Progenitor cell of endocrine pancreas (in vitro differentiated cells): ENCODE measurements around the gene DLL1. TPM values are rescaled to one million over a fixed set of nuclear protein-coding genes. Genes with fewer than 3 reads are reported as not detected.
A peak's percentile ranks its signal among the peaks of the same experiment; 100 is the strongest.
"Not testable (repeated sequence)": the region's sequence is repeated elsewhere in the genome, so short reads cannot be mapped to it uniquely, and the experiment has no call there.

Experiments
- DNase-seq: peaks from one replicate; pipeline ENCODE4 v3.0.0; 2021; ENCODE audit warnings: low spot score; ENCODE audit not compliant: unreplicated experiment
- H3K27ac Mint-ChIP-seq: 2 replicates; pipeline ENCODE4 v1.8.0; 2021; ENCODE audit warnings: mild to moderate bottlenecking, moderate library complexity, mixed read lengths
- H3K27me3 Mint-ChIP-seq: 2 replicates; pipeline ENCODE4 v1.8.0; 2021; ENCODE audit warnings: mixed read lengths
- H3K36me3 Mint-ChIP-seq: 2 replicates; pipeline ENCODE4 v1.8.0; 2022; ENCODE audit warnings: mixed read lengths; ENCODE audit not compliant: insufficient read depth
- H3K4me1 Mint-ChIP-seq: 2 replicates; pipeline ENCODE4 v1.8.0; 2021; ENCODE audit warnings: low read depth, mixed read lengths
- H3K4me3 Mint-ChIP-seq: 2 replicates; pipeline ENCODE4 v1.8.0; 2021; ENCODE audit warnings: low read depth, mild to moderate bottlenecking, moderate library complexity, mixed read lengths
- H3K9me3 Mint-ChIP-seq: 2 replicates; pipeline ENCODE4 v1.8.0; 2021; ENCODE audit warnings: low read depth, mixed read lengths
- long read RNA-seq: library from polyadenylated mRNA; unstranded; transcript quantifications from one replicate; pipeline ENCODE4 v2.0.0, GENCODE V29; 2020
- total RNA-seq: library from RNA; stranded (reverse); gene quantifications from 2 replicates; pipeline ENCODE4 v1.2.1, GENCODE V29; 2021
- TF ChIP-seq, protein P1 (sequence below): fragments of 200-600 bp; sonication (generic); IDR thresholded peaks from one replicate; pipeline ENCODE4 v1.5.0; 2021; ENCODE audit warnings: antibody characterized with exemption, mild to moderate bottlenecking; ENCODE audit not compliant: unreplicated experiment

The DLL1 gene, protein sequence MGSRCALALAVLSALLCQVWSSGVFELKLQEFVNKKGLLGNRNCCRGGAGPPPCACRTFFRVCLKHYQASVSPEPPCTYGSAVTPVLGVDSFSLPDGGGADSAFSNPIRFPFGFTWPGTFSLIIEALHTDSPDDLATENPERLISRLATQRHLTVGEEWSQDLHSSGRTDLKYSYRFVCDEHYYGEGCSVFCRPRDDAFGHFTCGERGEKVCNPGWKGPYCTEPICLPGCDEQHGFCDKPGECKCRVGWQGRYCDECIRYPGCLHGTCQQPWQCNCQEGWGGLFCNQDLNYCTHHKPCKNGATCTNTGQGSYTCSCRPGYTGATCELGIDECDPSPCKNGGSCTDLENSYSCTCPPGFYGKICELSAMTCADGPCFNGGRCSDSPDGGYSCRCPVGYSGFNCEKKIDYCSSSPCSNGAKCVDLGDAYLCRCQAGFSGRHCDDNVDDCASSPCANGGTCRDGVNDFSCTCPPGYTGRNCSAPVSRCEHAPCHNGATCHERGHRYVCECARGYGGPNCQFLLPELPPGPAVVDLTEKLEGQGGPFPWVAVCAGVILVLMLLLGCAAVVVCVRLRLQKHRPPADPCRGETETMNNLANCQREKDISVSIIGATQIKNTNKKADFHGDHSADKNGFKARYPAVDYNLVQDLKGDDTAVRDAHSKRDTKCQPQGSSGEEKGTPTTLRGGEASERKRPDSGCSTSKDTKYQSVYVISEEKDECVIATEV
- total RNA-seq, result 75.3 and 79.1 TPM in 2 replicates
- long read RNA-seq, transcript DLL1-201 (11 exons, 3,174 nt), result major isoform, 12 of 45 reads
- long read RNA-seq, partial matches to known transcripts, result 24 of 45 reads
- long read RNA-seq, other reads (novel, unspliced or antisense), result 9 of 45 reads

DNA sequence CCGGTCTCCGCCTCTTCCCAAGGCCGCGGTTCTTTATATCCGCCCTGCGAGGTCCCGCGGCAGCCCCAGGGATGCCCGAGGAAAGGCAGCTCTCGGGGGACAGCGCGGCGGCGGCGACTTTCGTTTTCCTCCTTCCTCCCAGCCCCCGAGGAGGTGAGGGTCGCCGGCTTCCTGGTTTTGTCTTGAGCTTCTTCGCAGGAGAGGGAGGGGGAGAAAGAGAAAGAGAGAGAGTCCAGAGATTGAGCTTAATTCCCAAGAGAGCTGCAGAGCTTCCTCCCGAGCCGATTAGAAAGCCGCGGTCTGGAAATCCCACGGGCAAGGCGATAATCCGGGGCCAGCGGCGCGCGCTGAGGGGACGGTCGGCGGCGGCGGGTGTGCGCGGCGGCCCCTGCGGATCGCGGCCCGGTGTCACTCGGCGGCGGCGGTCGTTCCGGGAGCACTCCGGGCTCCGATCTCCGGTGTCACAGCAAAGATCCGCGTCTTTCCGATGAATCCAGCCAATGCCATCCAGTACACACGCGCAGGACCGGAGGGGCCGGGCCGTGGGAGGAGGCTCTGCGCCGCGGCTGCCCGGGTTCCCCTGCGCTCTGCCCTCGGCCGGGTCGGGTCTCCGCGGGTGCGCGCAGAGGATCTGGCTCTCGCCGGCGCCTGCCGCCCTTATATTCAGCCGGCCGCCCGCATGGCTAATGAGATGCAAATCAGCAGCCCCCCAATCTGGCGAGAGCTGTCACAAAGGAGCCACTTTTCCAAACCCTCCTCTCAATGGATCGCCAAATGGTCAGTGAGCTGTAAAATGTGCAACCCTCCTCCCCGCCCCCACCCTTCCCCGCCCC is at the start of gene DLL1:
DLL1 (minus strand) TSS at position 783 of the 833 bp plus-strand sequence. CDS start 939 bp downstream, outside the sequence.
- TF ChIP-seq, protein P1, sequence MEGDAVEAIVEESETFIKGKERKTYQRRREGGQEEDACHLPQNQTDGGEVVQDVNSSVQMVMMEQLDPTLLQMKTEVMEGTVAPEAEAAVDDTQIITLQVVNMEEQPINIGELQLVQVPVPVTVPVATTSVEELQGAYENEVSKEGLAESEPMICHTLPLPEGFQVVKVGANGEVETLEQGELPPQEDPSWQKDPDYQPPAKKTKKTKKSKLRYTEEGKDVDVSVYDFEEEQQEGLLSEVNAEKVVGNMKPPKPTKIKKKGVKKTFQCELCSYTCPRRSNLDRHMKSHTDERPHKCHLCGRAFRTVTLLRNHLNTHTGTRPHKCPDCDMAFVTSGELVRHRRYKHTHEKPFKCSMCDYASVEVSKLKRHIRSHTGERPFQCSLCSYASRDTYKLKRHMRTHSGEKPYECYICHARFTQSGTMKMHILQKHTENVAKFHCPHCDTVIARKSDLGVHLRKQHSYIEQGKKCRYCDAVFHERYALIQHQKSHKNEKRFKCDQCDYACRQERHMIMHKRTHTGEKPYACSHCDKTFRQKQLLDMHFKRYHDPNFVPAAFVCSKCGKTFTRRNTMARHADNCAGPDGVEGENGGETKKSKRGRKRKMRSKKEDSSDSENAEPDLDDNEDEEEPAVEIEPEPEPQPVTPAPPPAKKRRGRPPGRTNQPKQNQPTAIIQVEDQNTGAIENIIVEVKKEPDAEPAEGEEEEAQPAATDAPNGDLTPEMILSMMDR, result no peak
- DNase-seq, result peak; percentile 84
- H3K27ac Mint-ChIP-seq, result peak within 1 kb of the TSS; percentile 97
- peaks cover 45% of the 10 kb centered on the region for H3K27me3 Mint-ChIP-seq
- H3K9me3 Mint-ChIP-seq, result no peaks in the 10 kb centered on the region
- peaks cover 18% of the 10 kb centered on the region for H3K36me3 Mint-ChIP-seq
- H3K4me3 Mint-ChIP-seq, result peak within 1 kb of the TSS; percentile 85
- H3K4me1 Mint-ChIP-seq, result peaks cover 52% of the 10 kb centered on the region

DNA sequence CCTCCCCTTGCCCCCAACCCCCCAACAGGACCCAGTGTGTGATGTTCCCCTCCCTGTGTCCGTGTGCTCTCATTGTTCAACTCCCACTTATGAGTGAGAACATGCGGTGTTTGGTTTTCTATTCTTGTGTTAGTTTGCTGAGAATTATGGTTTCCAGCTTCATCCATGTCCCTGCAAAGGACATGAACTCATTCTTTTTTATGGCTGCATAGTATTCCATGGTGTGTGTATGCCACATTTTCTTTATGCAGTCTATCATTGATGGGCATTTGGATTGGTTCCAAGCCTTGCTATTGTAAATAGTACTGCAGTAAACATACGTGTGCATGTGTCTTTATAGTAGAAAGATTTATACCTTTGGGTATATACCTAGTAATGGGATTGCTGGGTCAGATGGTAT is 44.3 kb upstream of the DLL1 start:
- not testable (repeated sequence) for H3K9me3 Mint-ChIP-seq, H3K4me3 Mint-ChIP-seq, H3K27ac Mint-ChIP-seq, H3K27me3 Mint-ChIP-seq, DNase-seq
- Mint-ChIP-seq H3K4me1 (peaks cover 17% of the 10 kb centered on the region), H3K36me3 (peaks cover 50% of the 10 kb centered on the region)

DNA sequence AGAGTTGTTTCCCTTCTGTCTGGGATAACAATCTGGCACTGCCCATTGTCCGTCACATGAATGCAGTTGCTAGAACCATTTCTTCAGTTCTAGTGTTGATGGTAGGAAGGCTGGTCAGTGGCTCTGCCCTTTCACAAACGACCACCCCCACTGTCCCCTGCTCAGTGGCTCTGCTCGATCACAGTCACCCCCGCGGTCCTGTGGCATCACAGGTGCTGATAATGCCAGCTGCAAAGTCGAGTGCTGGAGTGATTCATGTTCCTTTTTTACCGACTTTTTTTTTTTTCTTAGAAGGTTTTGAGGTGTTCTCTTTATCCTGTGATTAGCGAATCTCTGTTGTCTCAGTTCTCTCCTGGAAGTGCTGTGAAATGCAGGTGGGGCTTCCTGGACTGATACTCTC is 38.4 kb upstream of the DLL1 start:
- Mint-ChIP-seq H3K27me3 (no peaks in the 10 kb centered on the region), H3K9me3 (peaks cover 3% of the 10 kb centered on the region), H3K36me3 (peaks cover 29% of the 10 kb centered on the region), H3K4me3 (no peak overlapping the region), H3K4me1 (no peaks in the 10 kb centered on the region), H3K27ac (no peak overlapping the region)
- TF ChIP-seq, protein P1, result no peak
- DNase-seq, result no peak

DNA sequence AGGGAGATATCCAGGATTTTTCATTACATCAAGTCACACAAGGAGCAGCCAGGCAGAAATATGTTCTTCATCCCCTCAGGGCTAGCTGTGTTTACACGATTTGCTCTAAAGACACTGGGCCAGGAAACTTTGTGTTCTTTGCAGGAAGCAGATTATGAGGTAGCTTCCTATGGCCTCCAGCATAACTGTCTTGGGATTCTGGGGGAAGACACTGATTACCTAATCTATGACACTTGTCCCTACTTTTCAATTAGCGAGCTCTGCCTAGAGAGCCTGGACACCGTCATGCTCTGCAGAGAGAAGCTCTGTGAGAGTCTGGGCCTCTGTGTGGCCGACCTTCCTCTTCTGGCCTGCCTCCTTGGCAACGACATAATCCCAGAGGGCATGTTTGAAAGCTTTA is 26.8 kb upstream of the DLL1 start:
- TF ChIP-seq, protein P1, result no peak
- Mint-ChIP-seq H3K27me3 (no peaks in the 10 kb centered on the region), H3K4me1 (no peaks in the 10 kb centered on the region), H3K36me3 (peaks cover 14% of the 10 kb centered on the region), H3K9me3 (no peaks in the 10 kb centered on the region), H3K27ac (peak overlapping the region; percentile 23), H3K4me3 (no peak overlapping the region)
- DNase-seq, result no peak

DNA sequence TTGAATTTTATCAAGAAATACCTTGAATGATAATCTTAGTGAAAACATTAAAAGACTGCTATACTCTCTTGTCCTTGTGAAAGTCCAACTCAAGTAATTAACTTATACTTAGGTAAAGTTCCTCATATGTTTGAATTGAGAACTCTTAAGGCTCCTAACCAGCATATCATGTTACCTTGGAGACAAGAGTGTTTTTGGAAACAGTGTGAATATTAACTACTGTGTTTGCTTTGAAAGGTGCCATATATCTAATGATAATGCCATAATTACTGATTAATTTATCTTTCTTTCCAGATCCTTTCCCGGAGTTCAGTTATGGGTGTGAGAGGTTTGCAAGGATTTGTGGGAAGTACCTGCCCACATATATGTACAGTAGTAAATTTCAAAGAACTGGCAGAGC is 26.2 kb upstream of the DLL1 start:
- no peak for DNase-seq
- no peak overlapping the region for H3K27ac Mint-ChIP-seq
- peaks cover 10% of the 10 kb centered on the region for H3K36me3 Mint-ChIP-seq
- no peaks in the 10 kb centered on the region for H3K4me1 Mint-ChIP-seq
- TF ChIP-seq, protein P1, result no peak
- H3K9me3 Mint-ChIP-seq, result no peaks in the 10 kb centered on the region
- H3K27me3 Mint-ChIP-seq, result no peaks in the 10 kb centered on the region
- H3K4me3 Mint-ChIP-seq, result no peak overlapping the region
